ENCODE data around the gene TM4SF5.
A peak's percentile ranks its signal among the peaks of the same experiment; 100 is the strongest.

The TM4SF5 gene

GRCh38 chr17:4748686-4749085, 23.0 kb upstream of the TM4SF5 start:
- DNase-seq, result no peak

- no peak for DNase-seq
Measured at GRCh38 chr17:4750606-4751005, 21.1 kb upstream of the TM4SF5 start.

- no peak for DNase-seq
Measured at GRCh38 chr17:4751932-4752331, 19.8 kb upstream of the TM4SF5 start.

GRCh38 chr17:4753392-4753791, 18.3 kb upstream of the TM4SF5 start:
- DNase-seq, result no peak

- DNase-seq, result no peak
Measured at GRCh38 chr17:4759776-4760236, 11.9 kb upstream of the TM4SF5 start.

- DNase-seq, result no peak
Measured at GRCh38 chr17:4764595-4764994, 7.1 kb upstream of the TM4SF5 start.

GRCh38 chr17:4766201-4766600, 5.5 kb upstream of the TM4SF5 start:
- DNase-seq, result no peak

- no peak for DNase-seq
Measured at GRCh38 chr17:4766723-4767122, 5.0 kb upstream of the TM4SF5 start.

GRCh38 chr17:4768298-4768697, 3.4 kb upstream of the TM4SF5 start:
- no peak for DNase-seq

GRCh38 chr17:4769628-4770027, 2.1 kb upstream of the TM4SF5 start:
- no peak for DNase-seq

- no peak for DNase-seq
Measured at GRCh38 chr17:4772235-4772613, 538 bp downstream of the TM4SF5 start.

GRCh38 chr17:4777969-4778760, 6.5 kb downstream of the TM4SF5 start:
- DNase-seq, result no peak

- no peak for DNase-seq
Measured at GRCh38 chr17:4780325-4780955, 8.8 kb downstream of the TM4SF5 start.

- DNase-seq, result peak in 1 of 2 experiments; percentile 40
Measured at GRCh38 chr17:4782652-4783051, 11.0 kb downstream of the TM4SF5 start.

GRCh38 chr17:4785311-4786105, 13.8 kb downstream of the TM4SF5 start:
- peak; percentile 41 to 44 for DNase-seq

GRCh38 chr17:4786106-4786511, 14.4 kb downstream of the TM4SF5 start, which contains the start of gene VMO1:
VMO1 (minus strand) TSS chr17:4786364; CDS start chr17:4786352, 12 bp downstream.
- peak in 1 of 2 experiments; percentile 39 for DNase-seq

- DNase-seq, result no peak
Measured at GRCh38 chr17:4786516-4786915, 14.8 kb downstream of the TM4SF5 start.

GRCh38 chr17:4788159-4788806, 16.6 kb downstream of the TM4SF5 start:
- no peak for DNase-seq

- DNase-seq, result no peak
Measured at GRCh38 chr17:4788807-4789700, 17.4 kb downstream of the TM4SF5 start, which contains the start of gene GLTPD2. GLTPD2 (plus strand) TSS chr17:4788964; CDS start chr17:4789012, 48 bp downstream.

- no peak for DNase-seq
Measured at GRCh38 chr17:4789701-4789950, 17.9 kb downstream of the TM4SF5 start.

- DNase-seq, result peak; percentile 86 to 91
Measured at GRCh38 chr17:4789951-4790704, 18.4 kb downstream of the TM4SF5 start.

All from activated T-cell treated with anti-CD3 and anti-CD28 coated beads, Interleukin-2, amount 50 U/mL, for 48 hours (primary cell).